Kidney (tissue), 14 donors: ENCODE measurements around the gene GPC2. TPM values are rescaled to one million over a fixed set of nuclear protein-coding genes. Genes with fewer than 3 reads are reported as not detected.

ENCODE experiments used
- DNase-seq, 5 donors: peaks; one replicate each; pipeline ENCODE4 v3.0.0-alpha.2; 2013 to 2020
- FAIRE-seq: peaks from 2 replicates; lab custom pipeline; 2012; peaks lifted over from hg19 to GRCh38; lab: Jason Lieb, UNC
- H3K27ac ChIP-seq, 2 donors: one replicate each; pipeline ENCODE4 v1.7.0; 2013; ENCODE audit warnings: low read depth in 2 of 2, low read length in 2 of 2, inconsistent platforms in 1 of 2
- H3K27me3 ChIP-seq: one replicate; pipeline ENCODE4 v1.7.1; 2013; ENCODE audit warnings: low read length, inconsistent platforms; ENCODE audit not compliant: control insufficient read depth, insufficient read depth
- H3K36me3 ChIP-seq, 3 donors: one replicate each; pipeline versions ENCODE4 v1.7.0 to v1.7.1; 2013; ENCODE audit warnings: low read length in 3 of 3, control low read depth in 1 of 3, inconsistent platforms in 1 of 3; ENCODE audit not compliant: insufficient read depth in 3 of 3, control insufficient read depth in 2 of 3
- H3K4me1 ChIP-seq, 3 donors: one replicate each; pipeline versions ENCODE4 v1.7.0 to v1.7.1; 2013; ENCODE audit warnings: low read length in 3 of 3, inconsistent platforms in 1 of 3, low read depth in 1 of 3; ENCODE audit not compliant: control insufficient read depth in 2 of 3, insufficient read depth in 2 of 3
- H3K4me3 ChIP-seq, 3 donors: one replicate each; pipeline versions ENCODE4 v1.7.0 to v1.8.1; 2013; ENCODE audit warnings: low read length in 3 of 3, control low read depth in 1 of 3, inconsistent platforms in 1 of 3
- H3K9ac ChIP-seq, 3 donors: one replicate each; pipeline versions ENCODE4 v1.7.0 to v1.7.1; 2013; ENCODE audit warnings: low read length in 3 of 3, control low read depth in 1 of 3, inconsistent platforms in 1 of 3
- H3K9me3 ChIP-seq, 3 donors: one replicate each; pipeline versions ENCODE4 v1.7.0 to v1.7.1; 2013; ENCODE audit warnings: low read length in 3 of 3, control low read depth in 1 of 3, inconsistent platforms in 1 of 3; ENCODE audit not compliant: control insufficient read depth in 2 of 3, insufficient read depth in 1 of 3
- intact Hi-C: fragments of 100-400 bp; cut with DNase I; formaldehyde crosslinking; loops from one replicate; pipeline ENCODE4 v1.11.1; 2022
- polyA plus RNA-seq: library from polyadenylated mRNA; stranded (reverse); fragments of 350-450 nt; fragmentation: Illumina TruSeq; extraction: RNeasy Lipid Tissue Mini Kit (QIAGEN cat#74804); gene quantifications from one replicate; pipeline ENCODE4 v1.2.3, GENCODE V29; 2014; ENCODE audit warnings: low read depth, low replicate concordance; ENCODE audit not compliant: insufficient read depth
- total RNA-seq: library from RNA; stranded (reverse); fragmentation: NEBNext Ultra II Directional; extraction: Animal tissue kit (Norgen Biotek cat#: 25700); gene quantifications from one replicate; pipeline ENCODE4 v1.2.1, GENCODE V29; 2021
- TF ChIP-seq, protein P1 (sequence below): IDR thresholded peaks from 3 replicates; pipeline ENCODE4 v1.5.1; 2012; ENCODE audit warnings: mild to moderate bottlenecking, moderate library complexity, borderline replicate concordance; ENCODE audit not compliant: insufficient read depth; ENCODE audit errors: extremely low read depth
- donor health status: control.
- donor health status: control.
- donor health status: control.
- donor health status: control.
- donor health status: control.
- donor health status: DM: yes; HTN: yes; CAD: no.
- donor health status: Normal renal cell carcinoma (clear cell type).

The GPC2 gene
- total and polyA plus RNA-seq, 2 donors from 2014 or later, result 0.73 to 1.8 TPM

- no peak overlapping the region for H3K27ac ChIP-seq
- TF ChIP-seq, protein P1, sequence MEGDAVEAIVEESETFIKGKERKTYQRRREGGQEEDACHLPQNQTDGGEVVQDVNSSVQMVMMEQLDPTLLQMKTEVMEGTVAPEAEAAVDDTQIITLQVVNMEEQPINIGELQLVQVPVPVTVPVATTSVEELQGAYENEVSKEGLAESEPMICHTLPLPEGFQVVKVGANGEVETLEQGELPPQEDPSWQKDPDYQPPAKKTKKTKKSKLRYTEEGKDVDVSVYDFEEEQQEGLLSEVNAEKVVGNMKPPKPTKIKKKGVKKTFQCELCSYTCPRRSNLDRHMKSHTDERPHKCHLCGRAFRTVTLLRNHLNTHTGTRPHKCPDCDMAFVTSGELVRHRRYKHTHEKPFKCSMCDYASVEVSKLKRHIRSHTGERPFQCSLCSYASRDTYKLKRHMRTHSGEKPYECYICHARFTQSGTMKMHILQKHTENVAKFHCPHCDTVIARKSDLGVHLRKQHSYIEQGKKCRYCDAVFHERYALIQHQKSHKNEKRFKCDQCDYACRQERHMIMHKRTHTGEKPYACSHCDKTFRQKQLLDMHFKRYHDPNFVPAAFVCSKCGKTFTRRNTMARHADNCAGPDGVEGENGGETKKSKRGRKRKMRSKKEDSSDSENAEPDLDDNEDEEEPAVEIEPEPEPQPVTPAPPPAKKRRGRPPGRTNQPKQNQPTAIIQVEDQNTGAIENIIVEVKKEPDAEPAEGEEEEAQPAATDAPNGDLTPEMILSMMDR, result no peak
- intact Hi-C loops, result no loop called here
- no peaks in the 10 kb centered on the region for H3K9me3 ChIP-seq
- H3K4me3 ChIP-seq, result no peak overlapping the region
- FAIRE-seq (no peak), DNase-seq (no peak)
- H3K4me1 ChIP-seq, result peaks cover 0 to 11% (median 6%) of the 10 kb centered on the region in 3 donors
- H3K36me3 ChIP-seq, result peaks cover 2 to 18% (median 3%) of the 10 kb centered on the region in 3 donors
- no peaks in the 10 kb centered on the region for H3K27me3 ChIP-seq
- H3K9ac ChIP-seq, result no peak overlapping the region
Measured at GRCh38 chr7:100153708-100154535, 23.3 kb downstream of the GPC2 start.

DNA sequence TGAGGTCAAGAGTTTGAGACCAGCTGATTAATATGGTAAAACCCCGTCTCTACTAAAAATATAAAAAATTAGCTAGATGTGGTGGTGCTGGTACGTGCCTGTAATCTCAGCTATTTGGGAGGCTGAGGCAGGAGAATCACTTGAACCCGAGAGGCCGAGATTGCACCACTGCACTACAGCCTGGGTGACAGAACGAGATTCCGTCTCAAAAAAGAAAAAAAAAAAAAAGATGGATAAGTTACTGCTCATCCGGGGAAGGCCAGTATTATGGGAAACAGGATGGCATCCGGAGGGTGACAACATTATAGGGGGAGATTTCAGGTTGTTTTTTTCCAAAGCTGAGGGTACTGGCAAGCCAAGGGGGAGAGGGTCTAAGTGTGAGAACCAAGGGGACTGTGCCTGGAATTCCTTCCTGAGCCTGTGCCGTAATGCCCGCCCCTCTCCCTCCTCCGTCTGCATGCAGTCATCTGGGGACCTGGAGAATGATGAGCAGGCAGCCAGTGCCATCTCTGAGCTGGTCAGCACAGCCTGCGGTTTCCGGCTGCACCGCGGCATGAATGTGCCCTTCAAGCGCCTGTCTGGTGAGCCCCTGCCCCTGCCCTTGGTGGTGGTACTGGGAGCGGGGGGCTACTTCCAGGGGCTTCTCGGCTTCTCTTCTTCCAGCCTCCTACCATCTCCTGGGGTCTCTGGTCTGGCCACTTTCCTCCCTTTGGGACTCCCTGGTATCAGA is 24.1 kb downstream of the GPC2 start:
- H3K27me3 ChIP-seq, result no peaks in the 10 kb centered on the region
- H3K4me3 ChIP-seq, result no peak overlapping the region
- no peak for DNase-seq
- FAIRE-seq, result no peak
- TF ChIP-seq, protein P1, result no peak
- no peak overlapping the region for H3K27ac ChIP-seq
- no peak overlapping the region for H3K9ac ChIP-seq
- no peaks in the 10 kb centered on the region for H3K9me3 ChIP-seq
- H3K4me1 ChIP-seq, result peaks cover 0 to 11% (median 6%) of the 10 kb centered on the region in 3 donors
- intact Hi-C loops, result no loop called here
- peaks cover 2 to 18% (median 3%) of the 10 kb centered on the region in 3 donors for H3K36me3 ChIP-seq

GRCh38 chr7:100152404-100152803 is 24.8 kb downstream of the GPC2 start:
- Histone ChIP-seq H3K9me3 (no peaks in the 10 kb centered on the region), H3K4me1 (peaks cover 0 to 8% (median 7%) of the 10 kb centered on the region in 3 donors), H3K36me3 (peaks cover 2 to 18% (median 3%) of the 10 kb centered on the region in 3 donors), H3K27me3 (no peaks in the 10 kb centered on the region), H3K27ac (no peak overlapping the region), H3K4me3 (no peak overlapping the region), H3K9ac (no peak overlapping the region)
- no peak for FAIRE-seq
- intact Hi-C loops, result no loop called here
- DNase-seq, result no peak
- TF ChIP-seq, protein P1, result no peak
